Astrocyte (in vitro differentiated cells and primary cell): ENCODE measurements around the gene RPL10A. TPM values are rescaled to one million over a fixed set of nuclear protein-coding genes. Genes with fewer than 3 reads are reported as not detected.
A peak's percentile ranks its signal among the peaks of the same experiment; 100 is the strongest.
"Not testable (repeated sequence)": the region's sequence is repeated elsewhere in the genome, so short reads cannot be mapped to it uniquely, and the experiment has no call there.

ENCODE experiments used
- DNase-seq: peaks from one replicate; pipeline ENCODE4 v3.0.0-alpha.2; 2010; ENCODE audit warnings: low read depth
- FAIRE-seq: peaks from 2 replicates; lab custom pipeline; 2011; peaks lifted over from hg19 to GRCh38; lab: Jason Lieb, UNC
- H2AFZ ChIP-seq: 2 replicates; pipeline ENCODE4 v1.6.0; 2012; ENCODE audit warnings: low read depth, low read length, inconsistent platforms
- H3K27ac ChIP-seq: 2 replicates; pipeline ENCODE4 v1.5.1; 2011; ENCODE audit warnings: low read depth, low read length, inconsistent platforms
- H3K27me3 ChIP-seq: 2 replicates; pipeline ENCODE4 v1.6.0; 2011; ENCODE audit warnings: low read length, inconsistent platforms; ENCODE audit not compliant: insufficient read depth
- H3K36me3 ChIP-seq: 2 replicates; pipeline ENCODE4 v1.5.1; 2011; ENCODE audit warnings: low read length, inconsistent platforms; ENCODE audit not compliant: insufficient read depth
- H3K4me1 ChIP-seq: 2 replicates; pipeline ENCODE4 v1.5.1; 2011; ENCODE audit warnings: low read length, inconsistent platforms; ENCODE audit not compliant: insufficient read depth
- H3K4me2 ChIP-seq: 2 replicates; pipeline ENCODE4 v1.6.0; 2012; ENCODE audit warnings: low read length, inconsistent platforms
- H3K4me3 ChIP-seq: 2 replicates; pipeline ENCODE4 v1.5.1; 2011; ENCODE audit warnings: low read depth, mild to moderate bottlenecking, low read length, inconsistent platforms; ENCODE audit not compliant: insufficient read depth
- H3K79me2 ChIP-seq: 2 replicates; pipeline ENCODE4 v1.6.0; 2012; ENCODE audit warnings: mild to moderate bottlenecking, low read length, inconsistent platforms; ENCODE audit not compliant: insufficient read depth
- H3K9ac ChIP-seq: 2 replicates; pipeline ENCODE4 v1.6.0; 2012; ENCODE audit warnings: mild to moderate bottlenecking, low read length, inconsistent platforms
- H3K9me3 ChIP-seq: 2 replicates; pipeline ENCODE4 v1.5.1; 2012; ENCODE audit warnings: low read depth, mild to moderate bottlenecking, low read length, inconsistent platforms; ENCODE audit not compliant: insufficient read depth
- H4K20me1 ChIP-seq: 2 replicates; pipeline ENCODE4 v1.6.0; 2012; ENCODE audit warnings: low read length, inconsistent platforms; ENCODE audit not compliant: insufficient read depth
- H3K27ac Mint-ChIP-seq: one replicate; pipeline ENCODE4 v1.8.0; 2021; ENCODE audit warnings: mild to moderate bottlenecking, mixed read lengths; ENCODE audit not compliant: unreplicated experiment
- H3K27me3 Mint-ChIP-seq: one replicate; pipeline ENCODE4 v1.8.0; 2021; ENCODE audit warnings: low read depth, mixed read lengths; ENCODE audit not compliant: unreplicated experiment
- H3K36me3 Mint-ChIP-seq: one replicate; pipeline ENCODE4 v1.8.0; 2021; ENCODE audit warnings: low read depth, mixed read lengths; ENCODE audit not compliant: unreplicated experiment
- H3K4me1 Mint-ChIP-seq: one replicate; pipeline ENCODE4 v1.8.0; 2021; ENCODE audit warnings: low read depth, mixed read lengths; ENCODE audit not compliant: unreplicated experiment
- H3K4me3 Mint-ChIP-seq: one replicate; pipeline ENCODE4 v1.8.0; 2021; ENCODE audit warnings: mild to moderate bottlenecking, moderate library complexity, mixed read lengths; ENCODE audit not compliant: unreplicated experiment
- H3K9me3 Mint-ChIP-seq: one replicate; pipeline ENCODE4 v1.8.0; 2021; ENCODE audit warnings: mild to moderate bottlenecking, mixed read lengths; ENCODE audit not compliant: unreplicated experiment
- EZH2 ChIP-seq: IDR thresholded peaks from 2 replicates; pipeline ENCODE4 v1.6.1; 2012; ENCODE audit warnings: mild to moderate bottlenecking, low read length, inconsistent platforms; ENCODE audit not compliant: insufficient read depth
- total RNA-seq: library from RNA; stranded (reverse); gene quantifications from 2 replicates; pipeline ENCODE4 v1.2.1, GENCODE V29; 2021
- TF ChIP-seq, protein P1 (sequence below): IDR thresholded peaks from 2 replicates; pipeline ENCODE4 v1.5.1; 2011; ENCODE audit warnings: low read depth, mild to moderate bottlenecking, inconsistent platforms, low read length, moderate library complexity; ENCODE audit not compliant: insufficient read depth

The RPL10A gene
- total RNA-seq, 1 donor from 2014 or later = 887 TPM

DNA sequence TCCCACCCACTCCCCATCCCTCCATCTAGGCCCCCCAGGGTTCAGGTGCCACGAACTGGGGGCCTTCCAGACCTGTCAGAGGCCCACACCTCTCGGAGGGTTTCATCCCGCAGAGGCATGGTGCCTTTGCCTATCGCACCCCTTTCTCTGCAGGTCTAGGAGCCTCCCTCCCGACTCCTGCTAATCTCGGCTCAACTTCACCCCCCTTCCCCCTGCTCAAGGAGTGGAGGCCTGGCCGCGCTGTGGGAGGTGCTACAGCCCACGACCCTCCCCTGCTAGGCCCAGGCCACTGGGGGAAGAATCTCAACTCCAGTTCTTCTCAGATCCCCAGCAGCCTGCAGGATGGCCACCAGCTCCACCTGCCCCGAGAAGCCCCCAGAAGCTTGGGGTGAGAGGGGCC lies 44.5 kb downstream of the RPL10A start, which contains the start of gene TULP1:
TULP1 (minus strand) TSS at position 157 of the 400 bp plus-strand sequence; CDS start at position 119, 38 bp downstream.
- Histone ChIP-seq H3K9me3 (no peaks in the 10 kb centered on the region), H3K4me2 (peak within 1 kb of the TSS; percentile 51), H3K36me3 (no peaks in the 10 kb centered on the region), H4K20me1 (no peaks in the 10 kb centered on the region), H3K79me2 (no peaks in the 10 kb centered on the region), H3K4me3 (no peak within 1 kb of the TSS), H2AFZ (no peak within 1 kb of the TSS), H3K9ac (no peak within 1 kb of the TSS), H3K27me3 (peaks cover 12% of the 10 kb centered on the region), H3K27ac (no peak within 1 kb of the TSS), H3K4me1 (no peaks in the 10 kb centered on the region)
- no peak for DNase-seq
- FAIRE-seq = no peak
- Mint-ChIP-seq H3K27ac (no peak within 1 kb of the TSS), H3K4me1 (no peaks in the 10 kb centered on the region), H3K9me3 (no peaks in the 10 kb centered on the region), H3K27me3 (peaks cover 31% of the 10 kb centered on the region), H3K4me3 (no peak within 1 kb of the TSS), H3K36me3 (no peaks in the 10 kb centered on the region)
- TF ChIP-seq EZH2 = no peak
- TF ChIP-seq, protein P1, sequence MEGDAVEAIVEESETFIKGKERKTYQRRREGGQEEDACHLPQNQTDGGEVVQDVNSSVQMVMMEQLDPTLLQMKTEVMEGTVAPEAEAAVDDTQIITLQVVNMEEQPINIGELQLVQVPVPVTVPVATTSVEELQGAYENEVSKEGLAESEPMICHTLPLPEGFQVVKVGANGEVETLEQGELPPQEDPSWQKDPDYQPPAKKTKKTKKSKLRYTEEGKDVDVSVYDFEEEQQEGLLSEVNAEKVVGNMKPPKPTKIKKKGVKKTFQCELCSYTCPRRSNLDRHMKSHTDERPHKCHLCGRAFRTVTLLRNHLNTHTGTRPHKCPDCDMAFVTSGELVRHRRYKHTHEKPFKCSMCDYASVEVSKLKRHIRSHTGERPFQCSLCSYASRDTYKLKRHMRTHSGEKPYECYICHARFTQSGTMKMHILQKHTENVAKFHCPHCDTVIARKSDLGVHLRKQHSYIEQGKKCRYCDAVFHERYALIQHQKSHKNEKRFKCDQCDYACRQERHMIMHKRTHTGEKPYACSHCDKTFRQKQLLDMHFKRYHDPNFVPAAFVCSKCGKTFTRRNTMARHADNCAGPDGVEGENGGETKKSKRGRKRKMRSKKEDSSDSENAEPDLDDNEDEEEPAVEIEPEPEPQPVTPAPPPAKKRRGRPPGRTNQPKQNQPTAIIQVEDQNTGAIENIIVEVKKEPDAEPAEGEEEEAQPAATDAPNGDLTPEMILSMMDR = no peak

DNA sequence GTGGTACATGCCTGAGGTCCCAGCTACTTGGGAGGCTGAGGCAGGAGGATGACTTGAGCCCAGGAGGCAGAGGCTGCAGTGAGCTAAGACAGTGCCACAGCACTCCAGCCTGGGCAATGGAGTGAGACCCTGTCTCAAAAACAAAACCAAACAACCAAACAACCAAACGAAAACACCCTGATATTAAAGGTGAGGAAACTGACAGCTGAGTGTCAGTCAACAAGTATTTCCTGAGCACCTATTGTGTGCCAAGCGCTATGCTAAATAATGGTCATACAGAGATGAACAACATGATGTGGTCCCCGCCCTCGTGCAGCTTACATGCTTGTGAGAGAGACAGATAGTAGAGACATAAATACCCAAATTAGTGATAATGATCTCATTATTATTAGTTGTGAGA lies 46.4 kb downstream of the RPL10A start:
- no peak overlapping the region for H3K4me3 ChIP-seq

DNA sequence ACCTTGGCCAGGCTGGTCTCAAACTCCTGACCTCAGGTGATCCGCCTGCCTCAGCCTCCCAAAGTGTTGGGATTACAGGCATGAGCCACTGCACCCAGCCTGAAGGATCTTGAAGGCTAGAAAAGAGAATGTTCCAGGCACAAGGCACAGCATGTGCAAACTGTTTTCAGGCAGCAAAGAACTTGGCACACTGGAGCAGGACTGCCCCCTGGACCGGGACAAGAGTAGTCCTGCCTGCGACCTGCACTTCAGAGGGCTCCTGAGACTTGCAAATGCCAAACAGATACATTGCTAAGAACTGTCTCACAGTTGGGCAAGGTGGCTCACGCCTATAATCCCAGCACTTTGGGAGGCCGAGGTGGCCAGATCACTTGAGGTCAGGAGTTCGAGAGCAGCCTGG lies 47.7 kb downstream of the RPL10A start:
- not testable (repeated sequence) for H3K36me3 Mint-ChIP-seq, H3K4me3 Mint-ChIP-seq, DNase-seq

More for the DNA sequence above, 46.4 kb downstream of the RPL10A start:
- no peak for FAIRE-seq
- Histone ChIP-seq H3K27ac (no peak overlapping the region), H3K36me3 (no peaks in the 10 kb centered on the region), H3K79me2 (no peaks in the 10 kb centered on the region), H3K4me2 (no peak overlapping the region), H3K27me3 (peaks cover 12% of the 10 kb centered on the region), H2AFZ (no peak overlapping the region), H4K20me1 (no peaks in the 10 kb centered on the region), H3K9ac (no peak overlapping the region), H3K4me1 (no peaks in the 10 kb centered on the region), H3K9me3 (no peaks in the 10 kb centered on the region)
- no peak for TF ChIP-seq EZH2
- TF ChIP-seq, protein P1 = no peak
- H3K36me3 Mint-ChIP-seq = no peaks in the 10 kb centered on the region
- H3K27ac Mint-ChIP-seq = no peak overlapping the region
- H3K27me3 Mint-ChIP-seq = peaks cover 17% of the 10 kb centered on the region
- H3K4me1 Mint-ChIP-seq = no peaks in the 10 kb centered on the region
- H3K4me3 Mint-ChIP-seq = no peak overlapping the region
- H3K9me3 Mint-ChIP-seq = no peaks in the 10 kb centered on the region
- DNase-seq = no peak

More for the DNA sequence above, 47.7 kb downstream of the RPL10A start:
- not testable (repeated sequence) for H3K9ac ChIP-seq, FAIRE-seq, H3K4me1 Mint-ChIP-seq, H3K9me3 ChIP-seq, H3K27ac Mint-ChIP-seq, H3K4me3 ChIP-seq, H3K79me2 ChIP-seq, H3K4me2 ChIP-seq, H2AFZ ChIP-seq, H3K36me3 ChIP-seq, H4K20me1 ChIP-seq, H3K27ac ChIP-seq, H3K4me1 ChIP-seq, H3K9me3 Mint-ChIP-seq
- peaks cover 11% of the 10 kb centered on the region for H3K27me3 ChIP-seq
- H3K27me3 Mint-ChIP-seq = peaks cover 18% of the 10 kb centered on the region
